ENCODE data around the gene SYK. TPM values are rescaled to one million over a fixed set of nuclear protein-coding genes. Genes with fewer than 3 reads are reported as not detected.
"Not testable (repeated sequence)": the region's sequence is repeated elsewhere in the genome, so short reads cannot be mapped to it uniquely, and the experiment has no call there.

The SYK gene
- total RNA-seq, 1 experiment from 2014 or later = 9.0 TPM

DNA sequence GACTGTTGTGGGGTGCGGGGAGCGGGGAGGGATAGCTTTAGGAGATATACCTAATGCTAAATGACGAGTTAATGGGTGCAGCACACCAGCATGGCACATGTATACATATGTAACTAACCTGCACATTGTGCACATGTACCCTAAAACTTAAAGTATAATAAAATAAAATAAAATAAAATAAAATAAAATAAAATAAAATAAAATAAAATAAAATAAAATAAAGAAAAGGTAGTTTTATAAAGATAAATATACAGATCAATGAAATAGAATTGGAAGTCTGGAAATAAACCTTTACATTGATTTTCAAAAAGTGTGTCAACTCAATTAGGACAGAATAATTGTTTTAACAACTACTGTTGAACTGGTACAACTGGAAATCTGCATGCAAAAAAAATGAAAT, 8.6 kb upstream of the SYK start:
- H4K20me1 ChIP-seq (ENCODE audit: insufficient read depth); H3K79me2 ChIP-seq (ENCODE audit: insufficient read depth, low read length); H3K9ac ChIP-seq (ENCODE audit: low read length); H3K4me3 ChIP-seq (replicated peaks in 1 of 2; ENCODE audit: low read depth in 1 of 2, low read length in 2 of 2); H3K4me1 ChIP-seq (ENCODE audit: control insufficient read depth in 1 of 2, insufficient read depth in 2 of 2, low read length in 2 of 2); CTCF ChIA-PET; intact Hi-C loops (cut with micrococcal nuclease); H2AFZ ChIP-seq (ENCODE audit: low read depth, low read length, poor library complexity, severe bottlenecking); H3K27me3 ChIP-seq (ENCODE audit: insufficient read depth, low read length); H3K9me3 ChIP-seq (ENCODE audit: control insufficient read depth in 1 of 2, insufficient read depth in 1 of 2, low read depth in 1 of 2, low read length in 2 of 2); H3K4me2 ChIP-seq (ENCODE audit: low read length); H3K36me3 ChIP-seq (ENCODE audit: control insufficient read depth in 1 of 2, insufficient read depth in 2 of 2, low read length in 2 of 2); H3K9me2 ChIP-seq (ENCODE audit: insufficient read depth); ATAC-seq; RAD21 ChIA-PET (ENCODE audit: low non-redundant PET in 1 of 2, low total read pairs in 2 of 2, uncharacterized antibody in 2 of 2, unreplicated experiment in 2 of 2); POLR2A ChIA-PET; BruUV-seq (replicated peaks); DNase-seq (ENCODE audit: low read depth, low spot score); H3K27ac ChIP-seq (ENCODE audit: low read depth, low read length): not testable (repeated sequence)

DNA sequence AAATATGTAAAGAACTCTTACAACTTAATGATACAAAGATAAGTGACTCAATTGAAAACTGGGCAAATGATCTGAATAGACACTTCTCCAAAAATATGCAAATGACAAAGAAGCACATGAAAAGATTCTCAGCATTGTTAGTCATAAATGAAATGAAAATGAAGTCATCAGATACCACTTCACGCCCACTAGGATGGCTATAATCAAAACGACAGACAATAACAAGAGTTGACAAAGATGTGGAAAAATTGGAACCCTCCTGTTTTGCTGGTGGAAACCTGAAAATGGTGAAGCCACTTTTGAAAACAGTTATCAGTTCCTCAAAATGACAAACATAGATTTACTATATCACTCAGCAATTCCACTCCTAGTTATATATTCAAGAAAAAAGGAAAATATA, 7.9 kb upstream of the SYK start:
- Histone ChIP-seq H3K4me2 (ENCODE audit: low read length) (no peak overlapping the region), H2AFZ (ENCODE audit: low read depth, low read length, poor library complexity, severe bottlenecking) (no peak overlapping the region), H4K20me1 (ENCODE audit: insufficient read depth) (no peaks in the 10 kb centered on the region), H3K36me3 (ENCODE audit: control insufficient read depth in 1 of 2, insufficient read depth in 2 of 2, low read length in 2 of 2) (no peaks in the 10 kb centered on the region), H3K27me3 (ENCODE audit: insufficient read depth, low read length) (no peaks in the 10 kb centered on the region), H3K9ac (ENCODE audit: low read length) (no peak overlapping the region), H3K4me1 (ENCODE audit: control insufficient read depth in 1 of 2, insufficient read depth in 2 of 2, low read length in 2 of 2) (no peaks in the 10 kb centered on the region), H3K9me3 (ENCODE audit: control insufficient read depth in 1 of 2, insufficient read depth in 1 of 2, low read depth in 1 of 2, low read length in 2 of 2) (no peaks in the 10 kb centered on the region), H3K9me2 (ENCODE audit: insufficient read depth) (no peaks in the 10 kb centered on the region), H3K4me3 (replicated peaks in 1 of 2; ENCODE audit: low read depth in 1 of 2, low read length in 2 of 2) (no peak overlapping the region), H3K79me2 (ENCODE audit: insufficient read depth, low read length) (no peaks in the 10 kb centered on the region), H3K27ac (ENCODE audit: low read depth, low read length) (no peak overlapping the region)
- ChIA-PET RAD21 (ENCODE audit: low non-redundant PET in 1 of 2, low total read pairs in 2 of 2, uncharacterized antibody in 2 of 2, unreplicated experiment in 2 of 2) (no interaction called here), POLR2A (no interaction called here), CTCF (no interaction called here)
- TF ChIP-seq EZH2phosphoT487 (IDR thresholded peaks at IDR 0.05; ENCODE audit: borderline replicate concordance) = no peak
- no peak for TF ChIP-seq YY1 (IDR thresholded peaks at IDR 0.05; ENCODE audit: extremely low read depth, insufficient replicate concordance, low read depth, low read length)
- TF ChIP-seq ZFX (IDR thresholded peaks at IDR 0.05) = no peak
- TF ChIP-seq, protein P1, sequence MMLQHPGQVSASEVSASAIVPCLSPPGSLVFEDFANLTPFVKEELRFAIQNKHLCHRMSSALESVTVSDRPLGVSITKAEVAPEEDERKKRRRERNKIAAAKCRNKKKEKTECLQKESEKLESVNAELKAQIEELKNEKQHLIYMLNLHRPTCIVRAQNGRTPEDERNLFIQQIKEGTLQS (IDR thresholded peaks at IDR 0.05) = no peak
- no peak for TF ChIP-seq EGR1 (IDR thresholded peaks at IDR 0.05; ENCODE audit: low read depth)
- TF ChIP-seq CBX3 (IDR thresholded peaks at IDR 0.05; ENCODE audit: low read depth) = no peak
- TF ChIP-seq FOSL1 (IDR thresholded peaks at IDR 0.05; ENCODE audit: low read depth) = no peak
- no peak for TF ChIP-seq SRF (IDR thresholded peaks at IDR 0.05; ENCODE audit: low read depth)
- no peak for TF ChIP-seq JUND (IDR thresholded peaks at IDR 0.05)
- TF ChIP-seq, protein P2, sequence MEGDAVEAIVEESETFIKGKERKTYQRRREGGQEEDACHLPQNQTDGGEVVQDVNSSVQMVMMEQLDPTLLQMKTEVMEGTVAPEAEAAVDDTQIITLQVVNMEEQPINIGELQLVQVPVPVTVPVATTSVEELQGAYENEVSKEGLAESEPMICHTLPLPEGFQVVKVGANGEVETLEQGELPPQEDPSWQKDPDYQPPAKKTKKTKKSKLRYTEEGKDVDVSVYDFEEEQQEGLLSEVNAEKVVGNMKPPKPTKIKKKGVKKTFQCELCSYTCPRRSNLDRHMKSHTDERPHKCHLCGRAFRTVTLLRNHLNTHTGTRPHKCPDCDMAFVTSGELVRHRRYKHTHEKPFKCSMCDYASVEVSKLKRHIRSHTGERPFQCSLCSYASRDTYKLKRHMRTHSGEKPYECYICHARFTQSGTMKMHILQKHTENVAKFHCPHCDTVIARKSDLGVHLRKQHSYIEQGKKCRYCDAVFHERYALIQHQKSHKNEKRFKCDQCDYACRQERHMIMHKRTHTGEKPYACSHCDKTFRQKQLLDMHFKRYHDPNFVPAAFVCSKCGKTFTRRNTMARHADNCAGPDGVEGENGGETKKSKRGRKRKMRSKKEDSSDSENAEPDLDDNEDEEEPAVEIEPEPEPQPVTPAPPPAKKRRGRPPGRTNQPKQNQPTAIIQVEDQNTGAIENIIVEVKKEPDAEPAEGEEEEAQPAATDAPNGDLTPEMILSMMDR (IDR thresholded peaks at IDR 0.05 in 2 of 3, conservative IDR thresholded peaks at IDR 0.05 in 1 of 3; ENCODE audit: borderline replicate concordance in 1 of 3, insufficient read depth in 1 of 3, low read depth in 2 of 3, low read length in 2 of 3) = no peak
- TF ChIP-seq SIN3A (IDR thresholded peaks at IDR 0.05; ENCODE audit: low read depth) = no peak
- TF ChIP-seq TCF7L2 (IDR thresholded peaks at IDR 0.05; ENCODE audit: borderline replicate concordance, extremely low read depth, insufficient read depth, insufficient read length) = no peak
- intact Hi-C loops (cut with micrococcal nuclease) = no loop called here
- DNase-seq (ENCODE audit: low read depth, low spot score) (no peak), ATAC-seq (no peak)
- BruUV-seq (replicated peaks) = no TSS peak

All from HCT116 (cell line).